Prostate gland (tissue), 2 donors: ENCODE data around the gene SUFU. TPM values are rescaled to one million over a fixed set of nuclear protein-coding genes. Genes with fewer than 3 reads are reported as not detected.

Experiments
- DNase-seq: peaks from one replicate; pipeline ENCODE4 v3.0.0-alpha.2; 2019; ENCODE audit warnings: low spot score
- H3K27ac ChIP-seq, 2 donors: fragments of 200-600 bp; sonication (generic); 2 replicates each; pipeline ENCODE4 v1.5.1; 2017 to 2019
- H3K27me3 ChIP-seq: fragments of 200-600 bp; sonication (generic); replicated peaks from 2 replicates; pipeline ENCODE4 v1.5.1; 2019; ENCODE audit not compliant: insufficient read depth
- H3K36me3 ChIP-seq, 2 donors: fragments of 200-600 bp; sonication (generic); 1 replicate in 1 of 2; 2 replicates in 1 of 2; pipeline versions ENCODE4 v1.5.1 to v1.8.1; 2017 to 2019
- H3K4me1 ChIP-seq: fragments of 200-600 bp; sonication (generic); replicated peaks from 2 replicates; pipeline ENCODE4 v1.5.1; 2019
- H3K4me3 ChIP-seq, 2 donors: fragments of 200-600 bp; sonication (generic); 2 replicates each; pipeline ENCODE4 v1.5.1; 2017 to 2019
- H3K9me3 ChIP-seq: fragments of 200-600 bp; sonication (generic); 2 replicates; pipeline ENCODE4 v1.5.1; 2017
- CTCF ChIP-seq, 4 experiments: fragments of 200-600 bp in 2 of 4; fragments of 450-650 bp in 2 of 4; sonication (generic) in 2 of 4; IDR thresholded peaks; 1 replicate in 3 of 4; 2 replicates in 1 of 4; pipeline ENCODE4 v1.5.1; 2016 to 2019; ENCODE audit warnings: antibody characterized with exemption in 4 of 4, mild to moderate bottlenecking in 2 of 4, moderate library complexity in 2 of 4
- POLR2A ChIP-seq: fragments of 450-650 bp; IDR thresholded peaks from one replicate; pipeline ENCODE4 v1.6.1; 2016; ENCODE audit warnings: antibody characterized with exemption, mild to moderate bottlenecking
- POLR2AphosphoS5 ChIP-seq: sonication (generic); formaldehyde crosslinking; IDR thresholded peaks from one replicate; pipeline ENCODE4 v1.6.1; 2017; ENCODE audit warnings: antibody characterized with exemption
- WGBS: methylation state at CpG from one replicate; pipeline ENCODE4 v1.1.5; 2018; 5-methylcytosine and 5-hydroxymethylcytosine counted together
- intact Hi-C: fragments of 100-400 bp; cut with DNase I; formaldehyde crosslinking; loops from one replicate; pipeline ENCODE4 v1.14.2; 2022
- total RNA-seq, 2 donors: library from RNA; depleted of rRNA; stranded (reverse); fragments of >200 nt; gene quantifications; one replicate each; pipeline ENCODE4 v1.1.0, GENCODE V29; 2016

Gene SUFU
- total RNA-seq, 2 donors from 2014 or later, result 17.4 to 20.4 TPM

- Histone ChIP-seq H3K9me3 (no peaks in the 10 kb centered on the region), H3K4me1 (peaks cover 24% of the 10 kb centered on the region), H3K4me3 (peak overlapping the region; percentile 83 to 87), H3K27ac (peak overlapping the region; percentile 97 to 99), H3K27me3 (no peaks in the 10 kb centered on the region), H3K36me3 (no peaks in the 10 kb centered on the region)
- TF ChIP-seq POLR2A, result peak; percentile 13
- TF ChIP-seq CTCF (IDR thresholded peaks at IDR 0.05), result peak; percentile 51 to 79 (median 64)
- TF ChIP-seq POLR2AphosphoS5, result peak; percentile 35
- intact Hi-C loops, result loop anchor here (2.0 to 5.0 kb wide), 2 partner anchors 67 to 142 kb away; partner anchors contain the start of genes ACTR1A, ARL3, SFXN2 and SUFU
- DNase-seq, result peak; percentile 78
- under 1% methylated on average over 37 of the region's 62 CpGs for WGBS
These were observed 141.0 kb downstream of the SUFU start for GRCh38 chr10:102644646-102645387.

GRCh38 chr10:102645388-102645740 is 141.6 kb downstream of the SUFU start:
- H3K4me1 ChIP-seq, result peaks cover 29% of the 10 kb centered on the region
- WGBS, result 0% methylated on average over 12 of the region's 12 CpGs
- intact Hi-C loops, result loop anchor here (2.0 to 5.0 kb wide), 2 partner anchors 67 to 143 kb away; partner anchors contain the start of genes ACTR1A, ARL3, SFXN2 and SUFU

GRCh38 chr10:102645741-102646609 is 142.2 kb downstream of the SUFU start:
- Histone ChIP-seq H3K27me3 (no peaks in the 10 kb centered on the region), H3K9me3 (no peaks in the 10 kb centered on the region), H3K4me3 (peak overlapping the region; percentile 83 to 87), H3K36me3 (no peaks in the 10 kb centered on the region), H3K27ac (peak overlapping the region; percentile 97 to 99), H3K4me1 (peaks cover 31% of the 10 kb centered on the region)
- intact Hi-C loops, result loop anchor here (2.0 to 5.0 kb wide), 2 partner anchors 66 to 143 kb away; partner anchors contain the start of genes ACTR1A, ARL3, SFXN2 and SUFU
- TF ChIP-seq POLR2AphosphoS5 (peak; percentile 44), CTCF (IDR thresholded peaks at IDR 0.05) (peak in 2 of 4 experiments; percentile 7 to 9), POLR2A (peak; percentile 52)
- under 1% methylated on average over 29 of the region's 29 CpGs for WGBS
- peak; percentile 73 for DNase-seq

More at GRCh38 chr10:102645388-102645740, 141.6 kb downstream of the SUFU start:
- H3K36me3 ChIP-seq, result no peaks in the 10 kb centered on the region
- no peaks in the 10 kb centered on the region for H3K9me3 ChIP-seq
- peak; percentile 40 for TF ChIP-seq POLR2AphosphoS5
- no peak for TF ChIP-seq CTCF (IDR thresholded peaks at IDR 0.05)
- TF ChIP-seq POLR2A, result peak; percentile 26
- H3K27ac ChIP-seq, result peak overlapping the region; percentile 97 to 99
- H3K4me3 ChIP-seq, result peak overlapping the region; percentile 83 to 87
- DNase-seq, result peak; percentile 84
- H3K27me3 ChIP-seq, result no peaks in the 10 kb centered on the region

- TF ChIP-seq POLR2AphosphoS5 (no peak), CTCF (IDR thresholded peaks at IDR 0.05) (no peak), POLR2A (no peak)
- peak; percentile 54 for DNase-seq
- H3K4me3 ChIP-seq, result peak overlapping the region; percentile 83 to 87
- H3K4me1 ChIP-seq, result peaks cover 35% of the 10 kb centered on the region
- H3K36me3 ChIP-seq, result no peaks in the 10 kb centered on the region
- H3K27me3 ChIP-seq, result no peaks in the 10 kb centered on the region
- 3% methylated on average over 18 of the region's 18 CpGs for WGBS
- no peaks in the 10 kb centered on the region for H3K9me3 ChIP-seq
- intact Hi-C loops, result loop anchor here (5.0 kb wide), 1 partner anchor 65 kb away; the partner anchor contains the start of genes ARL3 and SFXN2
- peak overlapping the region; percentile 97 to 99 for H3K27ac ChIP-seq
These were observed 143.1 kb downstream of the SUFU start for GRCh38 chr10:102646610-102647442.
